Measurements from ENCODE around the gene SIGLEC8. TPM values are rescaled to one million over a fixed set of nuclear protein-coding genes. Genes with fewer than 3 reads are reported as not detected.

The SIGLEC8 gene
- total RNA-seq: not detected in 2 replicates

DNA sequence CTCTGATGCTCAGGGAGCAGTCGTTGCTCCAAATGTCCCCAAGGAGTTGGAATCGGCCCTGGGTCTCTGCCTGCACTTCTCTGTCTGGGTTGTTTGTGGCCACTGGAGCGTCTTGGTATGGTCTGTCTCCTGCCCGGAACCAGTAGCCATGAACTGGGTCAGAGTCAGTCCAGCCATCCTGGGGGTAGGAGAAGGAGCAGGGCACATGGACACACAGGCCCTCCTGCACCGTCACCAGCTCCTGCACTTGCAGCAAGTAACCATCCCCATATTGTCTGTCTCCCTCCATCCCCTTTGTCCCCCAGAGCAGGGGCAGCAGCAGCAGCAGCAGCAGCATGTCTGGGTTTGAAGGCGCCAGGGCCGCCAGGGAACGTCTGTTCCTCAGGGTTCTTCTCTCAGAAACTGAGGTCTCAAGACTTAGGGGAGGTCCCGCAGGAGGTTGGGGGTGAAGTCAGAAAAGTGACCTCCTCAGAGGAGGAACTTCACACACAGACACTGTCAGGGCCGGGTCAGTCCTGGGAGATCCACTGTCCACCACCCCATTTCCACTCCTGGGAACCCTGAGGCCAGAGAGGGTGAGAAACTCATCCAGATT is at the start of gene SIGLEC8:
SIGLEC8 (minus strand) TSS at position 404 of the 595 bp plus-strand sequence; CDS start at position 337, 67 bp downstream.

GRCh38 chr19:51501594-51502263 is 43.5 kb upstream of the SIGLEC8 start, which contains the start of gene SIGLEC12:
Gene SIGLEC12, minus strand, starts transcription at chr19:51501800. Its CDS starts 67 bp downstream, at chr19:51501733.

DNA sequence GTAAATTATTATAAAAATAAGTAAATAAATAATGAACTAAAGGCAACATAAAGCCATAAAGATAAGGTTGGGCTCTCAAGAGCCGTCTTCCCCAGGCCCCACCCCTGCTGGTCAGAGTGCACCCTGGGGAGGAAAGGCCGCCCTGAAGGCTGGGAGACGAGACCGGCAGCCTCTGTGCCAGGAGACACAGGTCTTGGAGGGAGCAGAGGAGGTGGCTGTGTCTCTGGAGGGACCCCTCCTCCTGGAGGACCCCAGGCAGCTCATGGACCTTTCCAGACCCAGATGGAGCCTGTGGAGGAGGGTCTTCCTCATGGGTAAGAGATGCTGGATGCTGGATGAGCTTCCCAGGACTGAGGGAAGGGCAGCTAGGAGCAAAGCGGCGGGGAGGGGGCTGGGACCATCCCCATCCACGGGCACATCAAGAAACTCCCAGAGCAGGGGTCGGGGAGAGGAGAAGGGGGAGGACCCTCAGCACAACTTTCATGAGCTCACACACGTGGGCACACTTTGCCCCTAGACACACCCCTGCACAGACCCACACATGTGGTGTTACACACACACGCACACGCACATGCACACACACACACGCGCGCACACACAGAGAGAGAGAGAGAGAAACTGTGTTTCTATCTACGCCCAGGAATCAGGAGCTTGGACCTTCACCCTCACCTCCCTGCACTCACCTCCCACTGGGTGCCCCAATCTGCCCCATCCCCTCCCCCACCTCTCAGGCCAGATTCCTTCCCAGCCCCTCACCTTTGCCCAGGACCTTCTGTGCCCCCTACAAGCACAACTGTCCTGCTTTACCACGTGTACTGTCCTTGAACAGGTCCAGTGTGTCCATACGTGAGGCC is 20.4 kb upstream of the SIGLEC8 start, which contains the start of gene CEACAM18:
CEACAM18 (plus strand) TSS at position 159 of the 854 bp plus-strand sequence.

GRCh38 chr19:51417107-51417809 is 41.0 kb downstream of the SIGLEC8 start, which contains the start of gene SIGLEC10:
Gene SIGLEC10, minus strand, starts transcription at chr19:51417642. Its CDS starts 61 bp downstream, at chr19:51417581.

Small RNAs within 50 kb of the gene (small RNA-seq; reads per million reads assigned to genes)
- gene AC020914.3: not detected
- gene AC020914.5: not detected

Other genes with a start within 250 kb of the SIGLEC8 start
- not detected in 2 replicates for gene CD33, start 233.4 kb downstream of the SIGLEC8 start, total RNA-seq
- gene SIGLECL1, start 207.4 kb downstream of the SIGLEC8 start, total RNA-seq: not detected in 2 replicates
- not detected in 2 replicates for gene IGLON5, start 146.8 kb downstream of the SIGLEC8 start, total RNA-seq
- 0.19 and 0.33 TPM in 2 replicates for gene VSIG10L, start 116.3 kb downstream of the SIGLEC8 start, total RNA-seq
- 58.4 and 87.9 TPM in 2 replicates for gene ETFB, start 92.1 kb downstream of the SIGLEC8 start, total RNA-seq
- gene CLDND2, start 89.5 kb downstream of the SIGLEC8 start, total RNA-seq: not detected in 2 replicates
- not detected in 2 replicates for gene NKG7, start 85.8 kb downstream of the SIGLEC8 start, total RNA-seq
- gene LIM2, start 70.5 kb downstream of the SIGLEC8 start, total RNA-seq: not detected in 2 replicates
- not detected in 2 replicates for gene C19orf84, start 67.9 kb downstream of the SIGLEC8 start, total RNA-seq
- gene SIGLEC10, start 40.8 kb downstream of the SIGLEC8 start, total RNA-seq: not detected in 2 replicates
- not detected in 2 replicates for gene CEACAM18, start 20.1 kb upstream of the SIGLEC8 start, total RNA-seq
- gene SIGLEC12, start 43.3 kb upstream of the SIGLEC8 start, total RNA-seq: not detected in 2 replicates
- gene SIGLEC6, start 73.2 kb upstream of the SIGLEC8 start, total RNA-seq: not detected in 2 replicates
- gene ZNF175, start 112.8 kb upstream of the SIGLEC8 start, total RNA-seq: 11.0 and 17.0 TPM in 2 replicates
- under 0.01 TPM in 1 of 2 replicates, not detected in the other for gene SIGLEC5, start 171.9 kb upstream of the SIGLEC8 start, total RNA-seq
- 0.29 and 0.33 TPM in 2 replicates for gene SIGLEC14, start 188.4 kb upstream of the SIGLEC8 start, total RNA-seq
- gene SPACA6, start 234.9 kb upstream of the SIGLEC8 start, total RNA-seq: 5.6 and 7.8 TPM in 2 replicates

Data from vein endothelial cell (primary cell).